ENCODE measurements around the gene U2AF2.

Gene U2AF2

DNA sequence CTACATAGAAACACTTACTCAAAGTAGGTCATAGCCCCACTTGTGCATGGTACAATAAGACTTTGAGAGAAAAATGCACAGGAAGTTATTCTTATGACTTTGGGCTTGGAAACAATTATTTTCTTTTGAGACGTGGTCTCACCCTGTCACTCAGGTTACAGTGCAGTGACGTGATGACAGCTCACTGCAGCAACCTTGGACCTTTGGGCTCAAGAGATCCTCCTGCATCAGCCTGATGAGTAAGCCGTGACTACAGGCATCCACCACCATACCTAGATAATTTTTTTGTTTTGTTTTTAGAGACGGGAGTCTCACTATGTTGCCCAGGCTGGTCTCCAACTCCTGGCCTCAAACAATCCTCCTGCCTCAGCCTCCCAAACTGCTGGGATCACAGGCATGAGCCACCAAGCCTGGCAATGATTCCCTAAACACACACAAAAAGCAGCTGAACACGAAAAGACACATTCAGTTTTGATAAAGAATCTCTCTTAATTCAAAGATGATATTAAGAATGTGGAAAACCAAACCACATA is 65.4 kb downstream of the U2AF2 start:
- TF ChIP-seq CTCF (conservative IDR thresholded peaks at IDR 0.05), result no peak
- no peak overlapping the region for H3K27ac ChIP-seq

DNA sequence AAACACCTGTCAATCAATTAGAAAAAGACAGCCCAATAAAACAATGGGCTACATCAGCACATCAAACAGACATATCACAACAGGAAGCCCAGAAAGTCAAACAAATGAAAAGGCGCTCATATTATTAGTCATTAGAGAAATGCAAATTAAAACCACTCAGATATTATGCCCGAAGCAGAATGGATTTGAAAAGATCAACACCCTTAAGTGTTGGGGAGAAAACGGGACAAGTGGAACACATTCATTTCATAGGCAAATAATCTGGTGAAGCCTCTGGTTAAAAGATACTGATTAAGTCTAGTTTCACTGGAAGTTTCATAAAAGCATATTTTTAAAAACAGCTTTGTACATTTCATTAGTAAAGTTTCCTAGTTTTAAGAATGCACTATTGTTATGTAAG is 66.0 kb downstream of the U2AF2 start:
- no peak for TF ChIP-seq CTCF (conservative IDR thresholded peaks at IDR 0.05)

DNA sequence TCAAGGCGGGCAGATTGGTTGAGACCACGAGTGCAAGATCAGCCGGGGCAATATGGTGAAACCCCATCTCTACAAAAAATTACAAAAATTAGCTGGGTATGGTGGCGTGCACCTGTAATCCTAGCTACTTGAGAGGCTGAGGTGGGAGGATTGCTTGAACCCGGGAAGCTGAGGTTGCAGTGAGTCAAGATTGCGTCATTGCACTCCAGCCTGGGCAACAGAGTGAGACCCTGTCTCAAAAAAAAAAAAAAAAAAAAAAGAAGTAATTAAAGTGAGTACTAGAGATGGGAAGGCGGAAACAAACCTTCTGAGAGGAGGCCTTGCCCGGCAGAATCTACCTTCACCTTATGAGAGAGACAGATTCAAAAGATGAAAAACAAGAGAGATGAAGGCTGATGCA is 68.7 kb downstream of the U2AF2 start:
- no peak for TF ChIP-seq CTCF (conservative IDR thresholded peaks at IDR 0.05)
- no peak overlapping the region for H3K27ac ChIP-seq

More for the DNA sequence above, 66.0 kb downstream of the U2AF2 start:
- H3K27ac ChIP-seq, result no peak overlapping the region
